Lung (tissue), 12 donors: ENCODE measurements around the gene EPB41L4A. TPM values are rescaled to one million over a fixed set of nuclear protein-coding genes. Genes with fewer than 3 reads are reported as not detected.

Experiments used
- ATAC-seq: fragments of 200-7000 bp; cut with Tn5 transposase; one replicate; pipeline ENCODE4 v1.9.1; 2020; ENCODE audit warnings: moderate number of reproducible peaks; ENCODE audit not compliant: insufficient read depth, low FRiP score
- DNase-seq, 3 donors: peaks; one replicate each; pipeline ENCODE4 v3.0.0-alpha.2; 2013 to 2017
- H3K27ac ChIP-seq, 2 donors: one replicate each; pipeline ENCODE4 v1.5.1; 2013; ENCODE audit warnings: mild to moderate bottlenecking in 2 of 2, moderate library complexity in 2 of 2, control low read depth in 1 of 2, inconsistent platforms in 1 of 2, low read depth in 1 of 2, low read length in 1 of 2
- H3K27me3 ChIP-seq, 3 donors: one replicate each; pipeline ENCODE4 v1.5.1; 2013; ENCODE audit warnings: low read length in 2 of 3; ENCODE audit not compliant: control insufficient read depth in 3 of 3, insufficient read depth in 3 of 3
- H3K36me3 ChIP-seq, 4 donors: one replicate each; pipeline ENCODE4 v1.5.1; 2013; ENCODE audit warnings: low read length in 4 of 4, mild to moderate bottlenecking in 1 of 4, moderate library complexity in 1 of 4; ENCODE audit not compliant: control insufficient read depth in 4 of 4, insufficient read depth in 4 of 4
- H3K4me1 ChIP-seq, 5 donors: one replicate each; pipeline ENCODE4 v1.5.1; 2013; ENCODE audit warnings: low read length in 5 of 5, mild to moderate bottlenecking in 2 of 5, moderate library complexity in 1 of 5; ENCODE audit not compliant: control insufficient read depth in 5 of 5, insufficient read depth in 5 of 5
- H3K4me3 ChIP-seq: one replicate; pipeline ENCODE4 v1.5.1; 2013; ENCODE audit warnings: mild to moderate bottlenecking, control low read depth, moderate library complexity
- H3K9ac ChIP-seq, 2 donors: one replicate each; pipeline ENCODE4 v1.5.1; 2013; ENCODE audit warnings: low read length in 2 of 2, control low read depth in 1 of 2; ENCODE audit not compliant: insufficient read depth in 1 of 2
- H3K9me3 ChIP-seq, 4 donors: one replicate each; pipeline ENCODE4 v1.5.1; 2013; ENCODE audit warnings: low read length in 3 of 4, mild to moderate bottlenecking in 1 of 4, moderate library complexity in 1 of 4; ENCODE audit not compliant: control insufficient read depth in 4 of 4, insufficient read depth in 3 of 4
- CTCF ChIP-seq: IDR thresholded peaks from 2 replicates; pipeline ENCODE4 v1.5.1; 2012; ENCODE audit warnings: mild to moderate bottlenecking; ENCODE audit errors: control extremely low read depth, extremely low read depth
- WGBS, 2 donors: extraction: QIAGEN DNeasy Blood & Tissue Kit; methylation state at CpG; one replicate each; pipeline ENCODE4 v1.1.7; 2013; 5-methylcytosine and 5-hydroxymethylcytosine counted together
- polyA plus RNA-seq, 2 donors: library from polyadenylated mRNA; stranded (reverse); fragments of 200-250 nt; gene quantifications; one replicate each; pipeline ENCODE4 v1.2.1, GENCODE V29; 2013
- total RNA-seq, 2 donors: library from RNA; depleted of rRNA in 1 of 2; stranded (reverse); fragments of >200 nt in 1 of 2; gene quantifications; one replicate each; pipeline ENCODE4 v1.2.1, GENCODE V29; 2014 to 2021
- donor health status: control.
- donor health status: control.
- donor health status: Bipolar disorder and iron deficiency.
- donor health status: healthy.
- donor health status: DM: yes; HTN: yes; CAD: no.

EPB41L4A gene
- total and polyA plus RNA-seq, 4 donors = 4.6 to 44.5 (median 14.9) TPM

GRCh38 chr5:112237456-112237855 lies 181.6 kb downstream of the EPB41L4A start:
- ATAC-seq (no peak), DNase-seq (no peak)
- Histone ChIP-seq H3K9me3 (no peaks in the 10 kb centered on the region), H3K9ac (no peak overlapping the region), H3K27ac (no peak overlapping the region), H3K36me3 (peaks cover 0 to 4% (median 2%) of the 10 kb centered on the region in 4 donors), H3K4me3 (no peak overlapping the region), H3K4me1 (peaks cover 0 to 5% (median 0%) of the 10 kb centered on the region in 5 donors), H3K27me3 (no peaks in the 10 kb centered on the region)
- WGBS, 2 donors = 91 to 92% methylated on average over 2 of the region's 2 CpGs
- no peak for TF ChIP-seq CTCF

- WGBS, 2 donors = 92% methylated on average over 1 of the region's 1 CpG
These were observed 185.1 kb downstream of the EPB41L4A start for GRCh38 chr5:112234000-112234399.

GRCh38 chr5:112232667-112233066 lies 186.4 kb downstream of the EPB41L4A start:
- no peak for ATAC-seq
- TF ChIP-seq CTCF = no peak
- Histone ChIP-seq H3K4me1 (peaks cover 0 to 15% (median 8%) of the 10 kb centered on the region in 5 donors), H3K4me3 (no peak overlapping the region), H3K27me3 (no peaks in the 10 kb centered on the region), H3K36me3 (peaks cover 0 to 5% (median 2%) of the 10 kb centered on the region in 4 donors), H3K27ac (no peak overlapping the region), H3K9me3 (no peaks in the 10 kb centered on the region), H3K9ac (no peak overlapping the region)
- no peak for DNase-seq
- 77 to 88% methylated on average over 1 of the region's 1 CpG for whole genome bisulfite sequencing, 2 donors

More at GRCh38 chr5:112234000-112234399, 185.1 kb downstream of the EPB41L4A start:
- Histone ChIP-seq H3K9me3 (no peaks in the 10 kb centered on the region), H3K9ac (no peak overlapping the region), H3K27ac (no peak overlapping the region), H3K4me3 (no peak overlapping the region), H3K4me1 (peaks cover 0 to 7% (median 0%) of the 10 kb centered on the region in 5 donors), H3K36me3 (peaks cover 0 to 5% (median 2%) of the 10 kb centered on the region in 4 donors), H3K27me3 (no peaks in the 10 kb centered on the region)
- DNase-seq = no peak
- TF ChIP-seq CTCF = no peak
- ATAC-seq = no peak

GRCh38 chr5:112230606-112231005 lies 188.5 kb downstream of the EPB41L4A start:
- ATAC-seq (no peak), DNase-seq (no peak)
- H3K4me3 ChIP-seq = no peak overlapping the region
- peaks cover 0 to 5% (median 2%) of the 10 kb centered on the region in 4 donors for H3K36me3 ChIP-seq
- no peaks in the 10 kb centered on the region for H3K27me3 ChIP-seq
- no peak for TF ChIP-seq CTCF
- H3K4me1 ChIP-seq = peaks cover 0 to 18% (median 13%) of the 10 kb centered on the region in 5 donors
- 72 to 80% methylated on average over 4 of the region's 4 CpGs for WGBS, 2 donors
- no peak overlapping the region for H3K27ac ChIP-seq
- H3K9me3 ChIP-seq = no peaks in the 10 kb centered on the region
- H3K9ac ChIP-seq = no peak overlapping the region
